ENCODE measurements around the gene ITPKC. TPM values are rescaled to one million over a fixed set of nuclear protein-coding genes. Genes with fewer than 3 reads are reported as not detected.
A peak's percentile ranks its signal among the peaks of the same experiment; 100 is the strongest.

Gene ITPKC
- total RNA-seq, 1 experiment from 2014 or later: 11.4 TPM

DNA sequence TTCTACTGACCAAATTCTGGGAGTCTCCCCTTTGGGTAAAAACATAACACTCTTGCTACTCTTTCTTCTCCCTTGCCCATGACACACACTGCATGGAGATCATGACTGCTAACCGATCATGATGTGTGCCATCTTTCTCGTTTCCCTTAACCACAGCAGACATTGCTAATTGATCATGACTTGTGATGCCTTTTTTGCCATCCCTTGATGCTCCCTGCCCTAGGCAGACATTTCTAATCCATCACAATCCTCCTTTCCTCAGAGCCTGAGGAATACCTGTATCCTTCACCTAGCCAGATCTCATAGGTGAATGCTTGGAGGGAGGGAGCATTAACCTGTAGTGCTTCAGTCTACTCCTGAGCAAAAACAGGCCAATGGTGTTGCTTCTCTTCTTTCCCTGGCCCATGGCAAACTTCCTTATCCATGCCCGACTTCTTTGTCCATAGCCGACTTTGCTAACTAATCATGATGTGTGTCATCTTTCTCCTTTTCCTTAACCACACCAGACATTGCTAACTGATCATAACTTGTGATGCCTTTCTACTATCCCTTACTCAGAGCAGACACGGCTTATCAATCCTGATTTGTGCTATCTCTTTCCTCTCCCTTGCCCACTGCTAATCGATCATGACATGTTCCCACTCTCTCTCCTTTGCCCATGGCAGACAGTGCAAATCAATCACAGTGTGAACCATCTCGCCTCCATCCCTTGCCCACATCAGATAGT is 44.2 kb upstream of the ITPKC start:
- POLR2A ChIA-PET: no interaction called here
- no peak for ATAC-seq
- TF ChIP-seq EZH2 (IDR thresholded peaks at IDR 0.05) (no peak), YY1 (IDR thresholded peaks at IDR 0.05; ENCODE audit: extremely low read depth, insufficient replicate concordance, low read depth, low read length) (no peak), SP1 (IDR thresholded peaks at IDR 0.05; ENCODE audit: low read depth) (no peak), SIN3A (IDR thresholded peaks at IDR 0.05; ENCODE audit: low read depth) (no peak), ZFX (IDR thresholded peaks at IDR 0.05) (no peak), ELF1 (IDR thresholded peaks at IDR 0.05; ENCODE audit: borderline replicate concordance, low read depth) (no peak), CBX3 (IDR thresholded peaks at IDR 0.05; ENCODE audit: low read depth) (no peak), CEBPB (IDR thresholded peaks at IDR 0.05; ENCODE audit: low read depth) (no peak), POLR2AphosphoS5 (IDR thresholded peaks at IDR 0.05; ENCODE audit: low read depth, low read length) (no peak), POLR2A (IDR thresholded peaks at IDR 0.05; ENCODE audit: borderline replicate concordance, extremely low read depth, insufficient read depth, insufficient read length) (no peak), JUND (IDR thresholded peaks at IDR 0.05) (no peak), EZH2phosphoT487 (IDR thresholded peaks at IDR 0.05; ENCODE audit: borderline replicate concordance) (no peak), TCF7L2 (IDR thresholded peaks at IDR 0.05; ENCODE audit: borderline replicate concordance, extremely low read depth, insufficient read depth, insufficient read length) (no peak)
- TF ChIP-seq, protein P1, sequence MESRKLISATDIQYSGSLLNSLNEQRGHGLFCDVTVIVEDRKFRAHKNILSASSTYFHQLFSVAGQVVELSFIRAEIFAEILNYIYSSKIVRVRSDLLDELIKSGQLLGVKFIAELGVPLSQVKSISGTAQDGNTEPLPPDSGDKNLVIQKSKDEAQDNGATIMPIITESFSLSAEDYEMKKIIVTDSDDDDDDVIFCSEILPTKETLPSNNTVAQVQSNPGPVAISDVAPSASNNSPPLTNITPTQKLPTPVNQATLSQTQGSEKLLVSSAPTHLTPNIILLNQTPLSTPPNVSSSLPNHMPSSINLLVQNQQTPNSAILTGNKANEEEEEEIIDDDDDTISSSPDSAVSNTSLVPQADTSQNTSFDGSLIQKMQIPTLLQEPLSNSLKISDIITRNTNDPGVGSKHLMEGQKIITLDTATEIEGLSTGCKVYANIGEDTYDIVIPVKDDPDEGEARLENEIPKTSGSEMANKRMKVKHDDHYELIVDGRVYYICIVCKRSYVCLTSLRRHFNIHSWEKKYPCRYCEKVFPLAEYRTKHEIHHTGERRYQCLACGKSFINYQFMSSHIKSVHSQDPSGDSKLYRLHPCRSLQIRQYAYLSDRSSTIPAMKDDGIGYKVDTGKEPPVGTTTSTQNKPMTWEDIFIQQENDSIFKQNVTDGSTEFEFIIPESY (IDR thresholded peaks at IDR 0.05; ENCODE audit: extremely low read depth, insufficient replicate concordance, low read length): no peak
- TF ChIP-seq, protein P2, sequence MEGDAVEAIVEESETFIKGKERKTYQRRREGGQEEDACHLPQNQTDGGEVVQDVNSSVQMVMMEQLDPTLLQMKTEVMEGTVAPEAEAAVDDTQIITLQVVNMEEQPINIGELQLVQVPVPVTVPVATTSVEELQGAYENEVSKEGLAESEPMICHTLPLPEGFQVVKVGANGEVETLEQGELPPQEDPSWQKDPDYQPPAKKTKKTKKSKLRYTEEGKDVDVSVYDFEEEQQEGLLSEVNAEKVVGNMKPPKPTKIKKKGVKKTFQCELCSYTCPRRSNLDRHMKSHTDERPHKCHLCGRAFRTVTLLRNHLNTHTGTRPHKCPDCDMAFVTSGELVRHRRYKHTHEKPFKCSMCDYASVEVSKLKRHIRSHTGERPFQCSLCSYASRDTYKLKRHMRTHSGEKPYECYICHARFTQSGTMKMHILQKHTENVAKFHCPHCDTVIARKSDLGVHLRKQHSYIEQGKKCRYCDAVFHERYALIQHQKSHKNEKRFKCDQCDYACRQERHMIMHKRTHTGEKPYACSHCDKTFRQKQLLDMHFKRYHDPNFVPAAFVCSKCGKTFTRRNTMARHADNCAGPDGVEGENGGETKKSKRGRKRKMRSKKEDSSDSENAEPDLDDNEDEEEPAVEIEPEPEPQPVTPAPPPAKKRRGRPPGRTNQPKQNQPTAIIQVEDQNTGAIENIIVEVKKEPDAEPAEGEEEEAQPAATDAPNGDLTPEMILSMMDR (IDR thresholded peaks at IDR 0.05 in 2 of 3, conservative IDR thresholded peaks at IDR 0.05 in 1 of 3; ENCODE audit: borderline replicate concordance in 1 of 3, insufficient read depth in 1 of 3, low read depth in 2 of 3, low read length in 2 of 3): no peak
- TF ChIP-seq, protein P3, sequence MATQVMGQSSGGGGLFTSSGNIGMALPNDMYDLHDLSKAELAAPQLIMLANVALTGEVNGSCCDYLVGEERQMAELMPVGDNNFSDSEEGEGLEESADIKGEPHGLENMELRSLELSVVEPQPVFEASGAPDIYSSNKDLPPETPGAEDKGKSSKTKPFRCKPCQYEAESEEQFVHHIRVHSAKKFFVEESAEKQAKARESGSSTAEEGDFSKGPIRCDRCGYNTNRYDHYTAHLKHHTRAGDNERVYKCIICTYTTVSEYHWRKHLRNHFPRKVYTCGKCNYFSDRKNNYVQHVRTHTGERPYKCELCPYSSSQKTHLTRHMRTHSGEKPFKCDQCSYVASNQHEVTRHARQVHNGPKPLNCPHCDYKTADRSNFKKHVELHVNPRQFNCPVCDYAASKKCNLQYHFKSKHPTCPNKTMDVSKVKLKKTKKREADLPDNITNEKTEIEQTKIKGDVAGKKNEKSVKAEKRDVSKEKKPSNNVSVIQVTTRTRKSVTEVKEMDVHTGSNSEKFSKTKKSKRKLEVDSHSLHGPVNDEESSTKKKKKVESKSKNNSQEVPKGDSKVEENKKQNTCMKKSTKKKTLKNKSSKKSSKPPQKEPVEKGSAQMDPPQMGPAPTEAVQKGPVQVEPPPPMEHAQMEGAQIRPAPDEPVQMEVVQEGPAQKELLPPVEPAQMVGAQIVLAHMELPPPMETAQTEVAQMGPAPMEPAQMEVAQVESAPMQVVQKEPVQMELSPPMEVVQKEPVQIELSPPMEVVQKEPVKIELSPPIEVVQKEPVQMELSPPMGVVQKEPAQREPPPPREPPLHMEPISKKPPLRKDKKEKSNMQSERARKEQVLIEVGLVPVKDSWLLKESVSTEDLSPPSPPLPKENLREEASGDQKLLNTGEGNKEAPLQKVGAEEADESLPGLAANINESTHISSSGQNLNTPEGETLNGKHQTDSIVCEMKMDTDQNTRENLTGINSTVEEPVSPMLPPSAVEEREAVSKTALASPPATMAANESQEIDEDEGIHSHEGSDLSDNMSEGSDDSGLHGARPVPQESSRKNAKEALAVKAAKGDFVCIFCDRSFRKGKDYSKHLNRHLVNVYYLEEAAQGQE (IDR thresholded peaks at IDR 0.05; ENCODE audit: low read depth): no peak
- TF ChIP-seq, protein P4, sequence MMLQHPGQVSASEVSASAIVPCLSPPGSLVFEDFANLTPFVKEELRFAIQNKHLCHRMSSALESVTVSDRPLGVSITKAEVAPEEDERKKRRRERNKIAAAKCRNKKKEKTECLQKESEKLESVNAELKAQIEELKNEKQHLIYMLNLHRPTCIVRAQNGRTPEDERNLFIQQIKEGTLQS (IDR thresholded peaks at IDR 0.05): no peak

More for the DNA sequence above, 44.2 kb upstream of the ITPKC start:
- Histone ChIP-seq H3K79me2 (ENCODE audit: insufficient read depth, low read length) (no peaks in the 10 kb centered on the region), H3K36me3 (ENCODE audit: control insufficient read depth in 1 of 2, insufficient read depth in 2 of 2, low read length in 2 of 2) (peaks cover 60 to 70% of the 10 kb centered on the region in 2 experiments), H3K27ac (ENCODE audit: low read depth, low read length) (no peak overlapping the region), H3K9me3 (ENCODE audit: control insufficient read depth in 1 of 2, insufficient read depth in 1 of 2, low read depth in 1 of 2, low read length in 2 of 2) (peaks cover 0 to 12% of the 10 kb centered on the region in 2 experiments; a peak in 1 of 4 replicates), H3K4me3 (replicated peaks in 1 of 2; ENCODE audit: low read depth in 1 of 2, low read length in 2 of 2) (no peak overlapping the region), H3K4me1 (ENCODE audit: control insufficient read depth in 1 of 2, insufficient read depth in 2 of 2, low read length in 2 of 2) (no peaks in the 10 kb centered on the region; a peak in 1 of 4 replicates), H4K20me1 (ENCODE audit: insufficient read depth) (no peaks in the 10 kb centered on the region), H3K27me3 (ENCODE audit: insufficient read depth, low read length) (no peaks in the 10 kb centered on the region), H3K4me2 (ENCODE audit: low read length) (no peak overlapping the region), H2AFZ (ENCODE audit: low read depth, low read length, poor library complexity, severe bottlenecking) (no peak overlapping the region), H3K9ac (ENCODE audit: low read length) (no peak overlapping the region), H3K9me2 (ENCODE audit: insufficient read depth) (no peaks in the 10 kb centered on the region)
- no peak for DNase-seq (ENCODE audit: low read depth, low spot score)
- TSS peak; percentile 39 for BruUV-seq (replicated peaks)
- intact Hi-C loops (cut with micrococcal nuclease): no loop called here
- CTCF ChIA-PET: no interaction called here
- RAD21 ChIA-PET (ENCODE audit: low non-redundant PET in 1 of 2, low total read pairs in 2 of 2, uncharacterized antibody in 2 of 2, unreplicated experiment in 2 of 2): no interaction called here
